ENCODE data around the gene CAB39. TPM values are rescaled to one million over a fixed set of nuclear protein-coding genes. Genes with fewer than 3 reads are reported as not detected.

The CAB39 gene
- total RNA-seq, 1 donor from 2014 or later, result 60.3 TPM

DNA sequence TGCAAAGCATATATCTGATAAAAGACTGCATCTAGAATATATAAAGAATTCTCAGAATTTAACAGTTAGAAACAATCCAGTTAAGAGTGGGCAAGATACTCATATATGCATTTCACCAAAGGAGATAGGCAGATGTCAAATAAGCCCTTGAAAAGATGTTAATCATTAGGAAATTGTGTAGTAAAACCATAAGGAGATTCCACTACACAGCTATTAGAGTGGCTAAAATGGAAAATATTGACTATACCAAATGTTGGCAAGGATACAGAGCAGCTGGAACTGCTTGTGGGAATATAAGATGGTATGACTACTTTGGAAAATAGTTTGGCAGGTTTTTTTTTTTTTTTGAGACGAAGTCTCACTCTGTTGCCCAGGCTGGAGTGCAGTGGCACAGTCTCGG lies 59.5 kb downstream of the CAB39 start:
- H3K4me1 Mint-ChIP-seq (ENCODE audit: low read depth, unreplicated experiment), result no peaks in the 10 kb centered on the region
- DNase-seq, result no peak
- no peaks in the 10 kb centered on the region for H3K9me3 Mint-ChIP-seq (ENCODE audit: unreplicated experiment)
- no peak overlapping the region for H3K27ac Mint-ChIP-seq (ENCODE audit: unreplicated experiment)
- no peak for TF ChIP-seq CTCF (IDR thresholded peaks at IDR 0.05; ENCODE audit: partially characterized antibody, unreplicated experiment)
- H3K36me3 Mint-ChIP-seq (ENCODE audit: unreplicated experiment), result peaks cover 15% of the 10 kb centered on the region
- H3K4me3 Mint-ChIP-seq (ENCODE audit: unreplicated experiment), result no peak overlapping the region
- no peaks in the 10 kb centered on the region for H3K27me3 Mint-ChIP-seq (ENCODE audit: unreplicated experiment)

DNA sequence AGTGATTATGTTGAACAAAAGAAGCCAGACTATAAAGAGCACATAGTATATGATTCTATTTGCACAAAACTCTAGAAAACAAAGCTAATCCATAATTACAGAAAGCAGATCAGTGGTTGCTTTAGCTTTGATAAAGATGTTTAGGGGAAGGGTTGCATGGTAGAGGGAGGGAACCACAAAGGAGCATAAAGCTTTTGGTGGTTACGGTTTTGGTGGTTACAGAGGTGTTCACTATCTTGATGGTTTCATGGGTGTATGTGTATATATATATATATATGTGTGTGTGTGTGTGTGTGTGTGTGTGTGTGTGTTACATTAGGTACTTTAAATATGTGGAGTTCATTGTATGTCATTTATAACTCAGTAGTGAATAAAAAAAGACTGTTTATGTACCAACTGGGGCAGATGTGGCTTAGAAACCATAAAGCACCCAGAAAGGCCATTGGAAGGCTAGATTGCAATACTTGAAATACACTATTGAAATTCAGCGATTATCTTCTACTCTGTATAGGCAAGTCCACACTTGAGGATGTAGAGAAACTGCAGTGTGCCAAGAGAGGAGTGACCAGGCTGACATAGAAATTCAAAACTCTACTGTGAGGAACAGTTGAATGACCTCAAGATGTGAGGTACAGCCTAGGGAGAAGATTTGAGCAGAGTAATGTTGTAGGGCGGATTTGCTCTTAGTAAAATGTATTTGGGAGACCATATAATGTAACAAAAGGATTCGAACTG lies 60.6 kb downstream of the CAB39 start:
- H3K4me3 Mint-ChIP-seq (ENCODE audit: unreplicated experiment), result no peak overlapping the region
- no peaks in the 10 kb centered on the region for H3K27me3 Mint-ChIP-seq (ENCODE audit: unreplicated experiment)
- H3K4me1 Mint-ChIP-seq (ENCODE audit: low read depth, unreplicated experiment), result no peaks in the 10 kb centered on the region
- H3K36me3 Mint-ChIP-seq (ENCODE audit: unreplicated experiment), result peaks cover 15% of the 10 kb centered on the region
- no peak for DNase-seq
- no peak for TF ChIP-seq CTCF (IDR thresholded peaks at IDR 0.05; ENCODE audit: partially characterized antibody, unreplicated experiment)
- H3K27ac Mint-ChIP-seq (ENCODE audit: unreplicated experiment), result no peak overlapping the region
- no peaks in the 10 kb centered on the region for H3K9me3 Mint-ChIP-seq (ENCODE audit: unreplicated experiment)

GRCh38 chr2:230774348-230774951 lies 61.8 kb downstream of the CAB39 start:
- peaks cover 15% of the 10 kb centered on the region for H3K36me3 Mint-ChIP-seq (ENCODE audit: unreplicated experiment)
- no peaks in the 10 kb centered on the region for H3K27me3 Mint-ChIP-seq (ENCODE audit: unreplicated experiment)
- H3K9me3 Mint-ChIP-seq (ENCODE audit: unreplicated experiment), result no peaks in the 10 kb centered on the region
- H3K27ac Mint-ChIP-seq (ENCODE audit: unreplicated experiment), result no peak overlapping the region
- TF ChIP-seq CTCF (IDR thresholded peaks at IDR 0.05; ENCODE audit: partially characterized antibody, unreplicated experiment), result no peak
- DNase-seq, result no peak
- no peak overlapping the region for H3K4me3 Mint-ChIP-seq (ENCODE audit: unreplicated experiment)
- H3K4me1 Mint-ChIP-seq (ENCODE audit: low read depth, unreplicated experiment), result peaks cover under 1% of the 10 kb centered on the region

GRCh38 chr2:230775737-230776136 lies 63.1 kb downstream of the CAB39 start:
- Mint-ChIP-seq H3K4me1 (ENCODE audit: low read depth, unreplicated experiment) (peaks cover 5% of the 10 kb centered on the region), H3K27me3 (ENCODE audit: unreplicated experiment) (no peaks in the 10 kb centered on the region), H3K9me3 (ENCODE audit: unreplicated experiment) (no peaks in the 10 kb centered on the region), H3K4me3 (ENCODE audit: unreplicated experiment) (no peak overlapping the region), H3K27ac (ENCODE audit: unreplicated experiment) (no peak overlapping the region), H3K36me3 (ENCODE audit: unreplicated experiment) (peaks cover 15% of the 10 kb centered on the region)
- DNase-seq, result no peak
- TF ChIP-seq CTCF (IDR thresholded peaks at IDR 0.05; ENCODE audit: partially characterized antibody, unreplicated experiment), result no peak

- no peak overlapping the region for H3K4me3 Mint-ChIP-seq (ENCODE audit: unreplicated experiment)
- no peak for DNase-seq
- no peak overlapping the region for H3K27ac Mint-ChIP-seq (ENCODE audit: unreplicated experiment)
- H3K27me3 Mint-ChIP-seq (ENCODE audit: unreplicated experiment), result no peaks in the 10 kb centered on the region
- peaks cover 10% of the 10 kb centered on the region for H3K4me1 Mint-ChIP-seq (ENCODE audit: low read depth, unreplicated experiment)
- peaks cover 8% of the 10 kb centered on the region for H3K36me3 Mint-ChIP-seq (ENCODE audit: unreplicated experiment)
- peaks cover 2% of the 10 kb centered on the region for H3K9me3 Mint-ChIP-seq (ENCODE audit: unreplicated experiment)
- TF ChIP-seq CTCF (IDR thresholded peaks at IDR 0.05; ENCODE audit: partially characterized antibody, unreplicated experiment), result no peak
These were observed 65.1 kb downstream of the CAB39 start for GRCh38 chr2:230777721-230778120.

Data from glutamatergic neuron (in vitro differentiated cells).